GM10248 (cell line): ENCODE data around the gene EFNA4.

ENCODE experiments used
- CTCF ChIA-PET: fragments of 300-600 bp; sonication (Branson Sonifier 250); formaldehyde crosslinking; extraction: SDS; loops from one replicate; lab custom pipeline; 2021; ENCODE audit warnings: antibody characterized with exemption; lab: Yijun Ruan, JAX
- POLR2A ChIA-PET: fragments of 350-650 bp; sonication (Branson Sonifier 250); formaldehyde crosslinking; extraction: SDS; loops from one replicate; lab custom pipeline; 2020; ENCODE audit warnings: antibody characterized with exemption; lab: Yijun Ruan, JAX
- DNase-seq: peaks from one replicate; pipeline ENCODE4 v3.0.0; 2012; ENCODE audit errors: extremely low spot score
- CTCF ChIP-seq: IDR thresholded peaks from 2 replicates; pipeline ENCODE4 v1.5.1; 2012; ENCODE audit warnings: mild to moderate bottlenecking, low read depth; ENCODE audit errors: extremely low read depth, missing control alignments, control extremely low read depth

Gene EFNA4

GRCh38 chr1:155037851-155038441, 25.6 kb upstream of the EFNA4 start:
- POLR2A ChIA-PET, result interaction anchor here (0.7 kb wide), 1 partner anchor 17 kb away, joined by 7 read pairs; no protein-coding TSS in a partner anchor
- no peak for TF ChIP-seq CTCF
- DNase-seq, result no peak
- CTCF ChIA-PET, result interaction anchor here (1.3 to 20.4 kb wide), 4 partner anchors 13 to 26 kb away, joined by 3 to 285 read pairs (median 12); partner anchors contain the start of genes ADAM15 and EFNA4

GRCh38 chr1:155038602-155039307, 24.8 kb upstream of the EFNA4 start:
- TF ChIP-seq CTCF, result no peak
- POLR2A ChIA-PET, result interaction anchor here (0.5 kb wide), 1 partner anchor 12 kb away, joined by 3 read pairs; the partner anchor contains the start of gene ADAM15
- CTCF ChIA-PET, result interaction anchor here (0.7 to 20.4 kb wide), 7 partner anchors 9 to 46 kb away, joined by 3 to 285 read pairs (median 5); partner anchors contain the start of genes ADAM15 and EFNA4
- no peak for DNase-seq

- ChIA-PET CTCF (interaction anchor here (0.7 to 20.4 kb wide), 5 partner anchors 9 to 46 kb away, joined by 3 to 285 read pairs (median 5); partner anchors contain the start of genes ADAM15 and EFNA4), POLR2A (interaction anchor here (0.5 kb wide), 1 partner anchor 12 kb away, joined by 3 read pairs; the partner anchor contains the start of gene ADAM15)
- no peak for TF ChIP-seq CTCF
- no peak for DNase-seq
These were observed 24.3 kb upstream of the EFNA4 start for GRCh38 chr1:155039308-155039669.

GRCh38 chr1:155040358-155041093, 23.0 kb upstream of the EFNA4 start:
- no peak for TF ChIP-seq CTCF
- no peak for DNase-seq
- ChIA-PET CTCF (interaction anchor here (0.6 to 20.4 kb wide), 11 partner anchors 9 to 132 kb away, joined by 3 to 285 read pairs (median 5); partner anchors contain the start of genes ADAM15, EFNA4, KRTCAP2 and PMVK), POLR2A (no interaction called here)

DNA sequence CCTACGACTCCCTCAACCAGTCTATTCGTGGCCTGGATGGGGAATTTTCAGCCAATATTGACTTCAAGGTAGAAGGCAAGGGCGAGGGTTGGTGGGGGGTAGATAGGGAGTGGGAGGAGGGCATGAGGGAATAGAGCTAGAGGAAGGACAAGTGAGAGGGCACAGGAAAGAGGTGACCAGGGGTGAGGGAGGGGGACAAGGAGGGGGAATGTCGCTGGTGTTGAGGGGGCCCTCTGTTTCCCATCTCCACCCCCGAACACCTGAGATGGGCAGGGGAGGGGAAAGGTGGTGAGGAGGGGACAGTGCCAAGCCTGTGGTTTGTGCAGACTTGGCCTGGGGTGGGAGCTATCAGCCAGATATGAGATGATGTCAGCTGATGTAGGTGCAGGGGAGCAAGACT, 20.8 kb upstream of the EFNA4 start:
- no peak for TF ChIP-seq CTCF
- no peak for DNase-seq
- ChIA-PET POLR2A (no interaction called here), CTCF (interaction anchor here (1.1 to 20.4 kb wide), 8 partner anchors 8 to 373 kb away, joined by 3 to 285 read pairs (median 12); partner anchors contain the start of genes ADAM15, DCST1, DCST2 and EFNA4)

GRCh38 chr1:155043301-155043702, 20.2 kb upstream of the EFNA4 start:
- DNase-seq, result no peak
- no peak for TF ChIP-seq CTCF
- CTCF ChIA-PET, result interaction anchor here (1.0 to 20.4 kb wide), 14 partner anchors 8 to 439 kb away, joined by 3 to 285 read pairs (median 6); partner anchors contain the start of genes DCST1, DCST2, EFNA4 and KRTCAP2
- POLR2A ChIA-PET, result interaction anchor here (0.5 kb wide), 1 partner anchor 140 kb away, joined by 3 read pairs; no protein-coding TSS in a partner anchor
